ENCODE measurements around the gene ABLIM3.

GRCh38 chr5:149298842-149299404 is 157.6 kb downstream of the ABLIM3 start:
- TF ChIP-seq GATA2 (IDR thresholded peaks at IDR 0.05; ENCODE audit: low read depth, low read length) (no peak), GATA3 (IDR thresholded peaks at IDR 0.05; ENCODE audit: low read depth, low read length) (no peak)

Measured in SH-SY5Y (cell line).